GM20000 (cell line): ENCODE data around the gene ARF6.
"Not testable (repeated sequence)": the region's sequence is repeated elsewhere in the genome, so short reads cannot be mapped to it uniquely, and the experiment has no call there.

Source experiments
- DNase-seq: peaks from one replicate; pipeline ENCODE4 v3.0.0; 2012; ENCODE audit warnings: low spot score
- TF ChIP-seq, protein P1 (sequence below): IDR thresholded peaks from 2 replicates; pipeline ENCODE4 v1.5.1; 2012; ENCODE audit warnings: mild to moderate bottlenecking, control low read depth; ENCODE audit errors: extremely low read depth, missing control alignments

The ARF6 gene

DNA sequence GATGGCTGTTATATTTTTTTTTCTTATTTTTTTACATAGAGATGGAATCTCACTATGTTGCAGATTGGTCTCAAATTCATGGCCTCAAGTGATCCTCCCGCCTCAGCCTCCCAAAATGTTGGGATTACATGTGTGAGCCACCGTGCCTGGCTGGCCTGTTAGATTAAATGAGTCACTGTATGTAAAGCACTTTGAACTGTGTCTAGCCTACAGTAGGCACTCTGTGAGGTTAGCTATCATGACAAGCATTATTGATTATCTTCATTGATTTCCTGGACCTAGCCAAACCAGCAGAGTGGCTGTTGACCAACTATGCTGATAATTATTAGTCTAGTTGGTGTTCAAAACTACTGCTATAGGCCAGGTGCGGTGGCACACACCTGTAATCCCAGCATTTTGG is 42.6 kb downstream of the ARF6 start:
- TF ChIP-seq, protein P1, sequence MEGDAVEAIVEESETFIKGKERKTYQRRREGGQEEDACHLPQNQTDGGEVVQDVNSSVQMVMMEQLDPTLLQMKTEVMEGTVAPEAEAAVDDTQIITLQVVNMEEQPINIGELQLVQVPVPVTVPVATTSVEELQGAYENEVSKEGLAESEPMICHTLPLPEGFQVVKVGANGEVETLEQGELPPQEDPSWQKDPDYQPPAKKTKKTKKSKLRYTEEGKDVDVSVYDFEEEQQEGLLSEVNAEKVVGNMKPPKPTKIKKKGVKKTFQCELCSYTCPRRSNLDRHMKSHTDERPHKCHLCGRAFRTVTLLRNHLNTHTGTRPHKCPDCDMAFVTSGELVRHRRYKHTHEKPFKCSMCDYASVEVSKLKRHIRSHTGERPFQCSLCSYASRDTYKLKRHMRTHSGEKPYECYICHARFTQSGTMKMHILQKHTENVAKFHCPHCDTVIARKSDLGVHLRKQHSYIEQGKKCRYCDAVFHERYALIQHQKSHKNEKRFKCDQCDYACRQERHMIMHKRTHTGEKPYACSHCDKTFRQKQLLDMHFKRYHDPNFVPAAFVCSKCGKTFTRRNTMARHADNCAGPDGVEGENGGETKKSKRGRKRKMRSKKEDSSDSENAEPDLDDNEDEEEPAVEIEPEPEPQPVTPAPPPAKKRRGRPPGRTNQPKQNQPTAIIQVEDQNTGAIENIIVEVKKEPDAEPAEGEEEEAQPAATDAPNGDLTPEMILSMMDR = no peak
- no peak for DNase-seq

DNA sequence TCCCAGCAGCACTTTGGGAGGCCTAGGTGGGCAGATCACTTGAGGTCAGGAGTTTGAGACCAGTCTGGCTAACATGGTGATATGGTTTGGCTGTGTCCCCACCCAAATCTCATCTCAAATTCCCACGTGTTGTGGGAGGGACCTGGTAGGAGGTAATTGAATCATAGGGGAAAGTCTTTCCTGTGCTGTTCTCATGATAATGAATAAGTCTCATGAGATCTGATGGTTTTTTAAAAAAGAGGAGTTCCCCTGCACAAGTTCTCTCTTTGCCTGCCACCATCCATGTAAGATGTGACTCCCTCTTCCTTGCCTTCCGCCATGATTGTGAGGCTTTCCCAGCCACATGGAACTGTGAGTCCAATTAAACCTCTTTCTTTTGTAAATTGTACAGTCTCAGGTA is 43.4 kb downstream of the ARF6 start:
- not testable (repeated sequence) for DNase-seq

DNA sequence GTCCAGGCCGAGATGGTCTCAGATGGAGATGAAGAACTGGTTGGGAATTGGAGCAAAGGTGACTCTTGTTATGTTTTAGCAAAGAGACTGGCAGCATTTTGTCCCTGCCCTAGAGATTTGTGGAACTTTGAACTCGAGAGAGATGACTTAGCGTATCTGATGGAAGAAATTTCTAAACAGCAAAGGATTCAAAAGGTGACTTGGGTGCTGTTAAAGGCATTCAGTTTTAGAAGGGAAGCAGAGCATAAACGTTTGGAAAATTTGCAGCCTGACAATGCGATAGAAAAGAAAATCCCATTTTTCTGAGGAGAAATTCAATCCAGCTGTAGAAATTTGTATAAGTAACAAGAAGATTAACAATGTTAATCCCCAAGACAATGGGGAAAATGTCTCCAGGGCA is 44.0 kb downstream of the ARF6 start:
- DNase-seq = not testable (repeated sequence)

DNA sequence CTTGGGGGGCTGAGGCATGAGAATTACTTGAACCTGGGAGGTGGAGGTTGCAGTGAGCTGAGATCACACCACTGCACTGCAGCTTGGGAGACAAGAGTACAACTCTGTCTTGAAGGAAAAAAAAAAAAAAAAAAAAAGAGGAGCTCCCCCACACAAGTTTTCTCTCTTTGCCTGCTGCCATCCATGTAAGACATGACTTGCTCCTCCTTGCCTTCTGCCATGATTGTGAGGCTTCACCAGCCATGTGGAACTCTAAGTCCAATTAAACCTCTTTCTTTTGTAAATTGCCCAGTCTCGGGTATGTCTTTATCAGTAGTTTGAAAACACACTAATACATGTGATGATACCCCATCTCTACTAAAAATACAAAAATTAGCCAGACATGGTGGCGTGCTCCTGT is 46.3 kb downstream of the ARF6 start:
- not testable (repeated sequence) for DNase-seq

DNA sequence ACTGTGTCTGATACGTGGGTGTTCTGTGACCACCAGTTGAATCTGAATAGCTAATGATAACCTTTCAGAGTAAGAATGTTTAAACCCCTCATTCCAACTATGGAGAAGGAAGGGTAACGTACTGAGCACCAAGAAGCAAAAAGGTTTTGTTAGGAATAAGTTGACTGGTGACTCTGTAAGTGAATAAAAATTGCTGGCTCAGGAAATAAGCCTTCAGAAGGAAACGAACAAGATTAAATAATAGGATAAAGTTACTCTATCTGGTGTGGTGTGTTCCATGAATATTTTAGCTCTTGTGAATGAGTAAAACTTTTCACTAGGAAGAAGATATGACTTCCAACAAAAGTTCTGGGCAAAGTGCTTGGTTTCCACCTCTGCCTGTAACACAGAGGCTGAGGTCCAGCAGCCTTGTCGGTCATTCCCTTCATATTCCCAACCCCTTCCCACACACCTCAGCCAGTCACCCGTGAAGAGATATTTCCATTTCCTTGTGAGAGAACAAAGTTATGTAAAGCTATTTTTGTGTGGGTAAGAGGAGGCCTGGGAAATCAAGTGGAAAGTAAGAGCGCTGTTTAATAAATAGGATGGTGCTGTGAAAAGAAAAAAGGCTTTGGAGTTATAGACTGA is 47.1 kb downstream of the ARF6 start:
- TF ChIP-seq, protein P1 = no peak
- no peak for DNase-seq

DNA sequence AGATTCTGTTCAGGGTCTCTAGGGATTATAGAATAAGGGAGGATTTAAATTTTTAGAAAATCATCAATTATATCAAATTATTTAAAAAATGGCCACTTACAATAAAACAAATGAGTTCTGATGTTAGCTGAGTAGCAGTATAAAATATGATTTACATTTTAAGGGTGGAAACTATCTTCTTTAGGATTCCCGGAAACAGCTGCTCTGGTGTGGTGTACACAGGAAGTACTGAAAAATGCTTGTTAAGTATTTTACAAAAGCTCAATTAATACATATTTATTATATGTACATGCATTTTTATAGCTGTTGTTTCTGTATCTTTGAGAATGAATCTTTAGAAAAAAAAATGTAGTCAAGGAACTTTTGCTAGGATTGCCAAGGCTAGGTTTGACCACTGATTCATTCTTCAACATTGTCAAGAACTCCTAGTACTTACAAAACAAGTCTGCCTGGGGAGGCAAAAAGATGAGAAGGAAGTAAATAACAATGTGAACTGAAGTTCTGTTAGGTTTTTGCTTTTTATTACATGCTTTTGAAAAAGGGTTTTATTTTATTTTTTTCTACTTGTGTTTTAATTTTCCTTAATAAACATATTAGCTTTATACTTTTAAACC is 48.0 kb downstream of the ARF6 start:
- DNase-seq = no peak
- TF ChIP-seq, protein P1 = no peak

DNA sequence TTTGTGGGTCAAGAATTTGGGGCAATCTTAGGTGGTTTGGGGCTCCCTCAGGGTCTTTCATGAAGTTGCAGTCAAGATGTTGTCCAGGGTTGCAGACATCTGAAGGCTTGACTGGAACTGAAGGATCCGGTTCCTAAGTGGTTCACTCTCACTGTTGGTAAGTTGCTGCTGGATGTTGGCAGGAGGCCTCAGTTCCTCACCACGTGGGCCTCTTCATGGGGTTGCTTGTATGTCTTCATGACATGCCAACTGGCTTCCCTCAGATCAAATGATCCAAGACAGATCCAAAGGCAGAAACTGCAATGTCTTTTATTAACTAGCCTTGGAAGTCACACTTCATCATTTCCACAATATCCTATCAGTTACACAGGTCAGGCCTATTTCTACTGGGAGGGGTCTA is 49.2 kb downstream of the ARF6 start:
- TF ChIP-seq, protein P1 = no peak

DNA sequence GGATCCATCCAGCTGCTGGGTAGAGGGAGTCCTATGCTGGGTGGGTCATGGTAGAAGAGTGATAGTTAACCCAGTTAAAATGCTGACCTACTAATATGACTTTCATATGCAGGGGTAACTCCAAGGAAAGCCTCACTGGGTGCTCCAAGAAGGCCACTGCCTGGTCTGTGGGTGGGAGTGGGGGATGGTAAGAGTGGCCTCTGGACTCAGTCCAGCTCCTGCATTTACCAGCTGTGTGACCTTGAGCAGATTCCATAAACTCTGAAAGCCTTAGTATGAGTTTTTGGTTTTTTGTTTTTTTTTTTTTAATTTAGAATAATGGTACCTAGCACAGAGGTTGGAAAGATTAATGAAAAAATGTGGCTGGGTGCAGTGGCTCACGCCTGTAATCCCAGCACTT is 51.6 kb downstream of the ARF6 start:
- DNase-seq = no peak
- TF ChIP-seq, protein P1 = no peak

More for the DNA sequence above, 49.2 kb downstream of the ARF6 start:
- no peak for DNase-seq
